OCI-LY1 (cell line): Measurements from ENCODE around the gene NCAM1.

ENCODE experiments used
- H2AFZ ChIP-seq: fragments of 200-600 bp; sonication (generic), shearing (Covaris generic); 2 replicates; pipeline ENCODE4 v1.6.0; 2014; ENCODE audit warnings: antibody characterized with exemption, mild to moderate bottlenecking, low read length
- H3F3A ChIP-seq: fragments of 200-600 bp; sonication (generic), shearing (Covaris generic); 2 replicates; pipeline ENCODE4 v1.6.0; 2014; ENCODE audit warnings: mild to moderate bottlenecking, antibody characterized with exemption, low read length, moderate library complexity; ENCODE audit not compliant: insufficient read depth
- H3K27ac ChIP-seq: fragments of 200-600 bp; sonication (generic); 2 replicates; pipeline ENCODE4 v1.5.1; 2014; ENCODE audit warnings: low read length, mixed run types, mild to moderate bottlenecking, low read depth; ENCODE audit not compliant: poor library complexity, severe bottlenecking
- H3K27me3 ChIP-seq: fragments of 200-600 bp; sonication (generic); 2 replicates; pipeline ENCODE4 v1.6.0; 2014; ENCODE audit warnings: antibody characterized with exemption, mild to moderate bottlenecking, low read length, moderate library complexity; ENCODE audit not compliant: insufficient read depth
- H3K36me3 ChIP-seq: fragments of 200-600 bp; sonication (generic); 2 replicates; pipeline ENCODE4 v1.6.1; 2014; ENCODE audit warnings: mild to moderate bottlenecking, antibody characterized with exemption, low read length, moderate library complexity, mixed read lengths; ENCODE audit not compliant: insufficient read depth
- H3K4me1 ChIP-seq: fragments of 200-600 bp; sonication (generic); 2 replicates; pipeline ENCODE4 v1.5.1; 2014; ENCODE audit warnings: mild to moderate bottlenecking, low read length, moderate library complexity; ENCODE audit not compliant: insufficient read depth, severe bottlenecking
- H3K4me2 ChIP-seq: fragments of 200-600 bp; sonication (generic), shearing (Covaris generic); 2 replicates; pipeline ENCODE4 v1.6.1; 2014; ENCODE audit warnings: low read length
- H3K4me3 ChIP-seq: fragments of 200-600 bp; sonication (generic); 2 replicates; pipeline ENCODE4 v1.5.1; 2014; ENCODE audit warnings: low read length, low read depth, mild to moderate bottlenecking, mixed read lengths; ENCODE audit not compliant: poor library complexity, severe bottlenecking
- H3K79me2 ChIP-seq: fragments of 200-600 bp; shearing (Covaris generic); 2 replicates; pipeline ENCODE4 v1.6.1; 2016; ENCODE audit warnings: mixed run types, low read length, mixed read lengths; ENCODE audit not compliant: insufficient read depth
- H3K9ac ChIP-seq: fragments of 200-600 bp; sonication (generic), shearing (Covaris generic); 2 replicates; pipeline ENCODE4 v1.6.1; 2014; ENCODE audit warnings: mild to moderate bottlenecking, low read length, mixed read lengths
- H3K9me2 ChIP-seq: fragments of 200-600 bp; sonication (generic), shearing (Covaris generic); 2 replicates; pipeline ENCODE4 v1.6.1; 2014; ENCODE audit warnings: low read depth, mild to moderate bottlenecking, low read length, mixed read lengths
- H3K9me3 ChIP-seq: fragments of 200-600 bp; shearing (Covaris generic); 2 replicates; pipeline ENCODE4 v1.6.1; 2014; ENCODE audit warnings: low read length, mixed read lengths
- H4K20me1 ChIP-seq: fragments of 200-600 bp; sonication (generic), shearing (Covaris generic); 2 replicates; pipeline ENCODE4 v1.6.0; 2016; ENCODE audit warnings: mild to moderate bottlenecking, low read length; ENCODE audit not compliant: insufficient read depth
- CTCF ChIP-seq: fragments of 200-600 bp; sonication (generic), shearing (Covaris generic); IDR thresholded peaks from 2 replicates; pipeline ENCODE4 v1.5.1; 2017; ENCODE audit warnings: mild to moderate bottlenecking, antibody characterized with exemption, low read length, moderate library complexity, mixed read lengths
- EZH2 ChIP-seq: fragments of 200-600 bp; sonication (generic), shearing (Covaris generic); IDR thresholded peaks from 2 replicates; pipeline ENCODE4 v1.8.0; 2017; ENCODE audit warnings: borderline replicate concordance, mixed run types, mild to moderate bottlenecking, antibody characterized with exemption, low read length, moderate library complexity, mixed read lengths

Gene NCAM1

GRCh38 chr11:113305440-113306336, 344.5 kb downstream of the NCAM1 start:
- no peak overlapping the region for H3K4me3 ChIP-seq
- H3K9ac ChIP-seq, result no peak overlapping the region
- no peaks in the 10 kb centered on the region for H4K20me1 ChIP-seq
- TF ChIP-seq EZH2, result no peak
- TF ChIP-seq CTCF, result peak; percentile 81
- H3F3A ChIP-seq, result no peaks in the 10 kb centered on the region
- H3K27me3 ChIP-seq, result no peaks in the 10 kb centered on the region
- no peak overlapping the region for H3K27ac ChIP-seq
- H3K4me2 ChIP-seq, result no peak overlapping the region
- no peaks in the 10 kb centered on the region for H3K4me1 ChIP-seq
- no peaks in the 10 kb centered on the region for H3K79me2 ChIP-seq
- H2AFZ ChIP-seq, result no peak overlapping the region
- no peaks in the 10 kb centered on the region for H3K9me3 ChIP-seq
- H3K9me2 ChIP-seq, result no peaks in the 10 kb centered on the region
- no peaks in the 10 kb centered on the region; the same call in 1 of the 2 replicates for H3K36me3 ChIP-seq

GRCh38 chr11:113308601-113309000, 347.4 kb downstream of the NCAM1 start:
- Histone ChIP-seq H4K20me1 (no peaks in the 10 kb centered on the region), H3K4me1 (peaks cover 2% of the 10 kb centered on the region), H3K9me3 (no peaks in the 10 kb centered on the region), H3K9me2 (no peaks in the 10 kb centered on the region), H3K36me3 (no peaks in the 10 kb centered on the region; the same call in 1 of the 2 replicates), H2AFZ (no peak overlapping the region), H3K27ac (no peak overlapping the region), H3K4me3 (no peak overlapping the region), H3K9ac (no peak overlapping the region), H3F3A (no peaks in the 10 kb centered on the region), H3K79me2 (no peaks in the 10 kb centered on the region), H3K27me3 (no peaks in the 10 kb centered on the region), H3K4me2 (no peak overlapping the region)
- TF ChIP-seq CTCF (no peak), EZH2 (no peak)

GRCh38 chr11:113311536-113311935, 350.3 kb downstream of the NCAM1 start:
- no peaks in the 10 kb centered on the region for H3F3A ChIP-seq
- no peak overlapping the region for H3K4me2 ChIP-seq
- H3K36me3 ChIP-seq, result no peaks in the 10 kb centered on the region; the same call in 1 of the 2 replicates
- no peak for TF ChIP-seq EZH2
- TF ChIP-seq CTCF, result no peak
- no peaks in the 10 kb centered on the region for H3K9me2 ChIP-seq
- H3K9me3 ChIP-seq, result no peaks in the 10 kb centered on the region
- no peak overlapping the region for H3K9ac ChIP-seq
- H4K20me1 ChIP-seq, result no peaks in the 10 kb centered on the region
- peaks cover 16% of the 10 kb centered on the region for H3K4me1 ChIP-seq
- no peaks in the 10 kb centered on the region for H3K27me3 ChIP-seq
- H2AFZ ChIP-seq, result no peak overlapping the region
- no peak overlapping the region for H3K4me3 ChIP-seq
- no peak overlapping the region for H3K27ac ChIP-seq
- no peaks in the 10 kb centered on the region for H3K79me2 ChIP-seq
